Stimulated activated CD8-positive, alpha-beta memory T cell treated with anti-CD3 and anti-CD28 coated beads, Interleukin-15, amount 100 ng/mL, for 48 hours (primary cell): ENCODE data around the gene ZCCHC12.

Source experiments
- DNase-seq, 2 donors: peaks; one replicate each; pipeline ENCODE4 v3.0.0-alpha.2; 2020; ENCODE audit warnings: low read depth in 2 of 2

The ZCCHC12 gene

GRCh38 chrX:118867251-118867650, 43.6 kb downstream of the ZCCHC12 start:
- DNase-seq: no peak

- no peak for DNase-seq
Measured at GRCh38 chrX:118872102-118872566, 48.5 kb downstream of the ZCCHC12 start.
